HG03342 (cell line): ENCODE measurements around the gene PALM.
A peak's percentile ranks its signal among the peaks of the same experiment; 100 is the strongest.
"Not testable (repeated sequence)": the region's sequence is repeated elsewhere in the genome, so short reads cannot be mapped to it uniquely, and the experiment has no call there.

ENCODE experiments used
- ATAC-seq: cut with Tn5 transposase; IDR thresholded peaks from one replicate; pipeline ENCODE4 v1.9.1; 2021; ENCODE audit warnings: mild to moderate bottlenecking, moderate library complexity; ENCODE audit not compliant: unreplicated experiment

PALM gene

GRCh38 chr19:678791-679388 is 29.8 kb upstream of the PALM start:
- no peak for ATAC-seq

GRCh38 chr19:679418-680286 is 29.1 kb upstream of the PALM start:
- peak; percentile 12 for ATAC-seq

- peak; percentile 74 for ATAC-seq
These were observed 28.3 kb upstream of the PALM start for GRCh38 chr19:680287-681028.

GRCh38 chr19:681029-682019 is 27.4 kb upstream of the PALM start:
- ATAC-seq = no peak

GRCh38 chr19:682678-683320 is 25.9 kb upstream of the PALM start:
- no peak for ATAC-seq

GRCh38 chr19:685454-685931 is 23.2 kb upstream of the PALM start:
- ATAC-seq = no peak

GRCh38 chr19:686589-687297 is 22.0 kb upstream of the PALM start:
- ATAC-seq = no peak

- no peak for ATAC-seq
These were observed 21.1 kb upstream of the PALM start for GRCh38 chr19:687569-688166.

GRCh38 chr19:688214-688613 is 20.5 kb upstream of the PALM start:
- no peak for ATAC-seq

- ATAC-seq = no peak
These were observed 19.7 kb upstream of the PALM start for GRCh38 chr19:688992-689391.

GRCh38 chr19:690203-690602 is 18.5 kb upstream of the PALM start:
- ATAC-seq = no peak

GRCh38 chr19:694481-695351 is 14.0 kb upstream of the PALM start:
- ATAC-seq = no peak

GRCh38 chr19:695352-695949 is 13.3 kb upstream of the PALM start, which contains the start of gene PRSS57:
Gene PRSS57, minus strand, starts transcription at chr19:695452. Its CDS starts 22 bp downstream, at chr19:695430.
- no peak for ATAC-seq

- not testable (repeated sequence) for ATAC-seq
These were observed 10.2 kb upstream of the PALM start for GRCh38 chr19:698529-698928.

GRCh38 chr19:699885-700284 is 8.8 kb upstream of the PALM start:
- ATAC-seq = not testable (repeated sequence)

- not testable (repeated sequence) for ATAC-seq
These were observed 5.9 kb upstream of the PALM start for GRCh38 chr19:702847-703246.

GRCh38 chr19:703329-703650 is 5.4 kb upstream of the PALM start:
- no peak for ATAC-seq
